ENCODE measurements around the gene SLC16A9.

The SLC16A9 gene

GRCh38 chr10:59627366-59628018 lies 82.2 kb downstream of the SLC16A9 start:
- no peak for DNase-seq (ENCODE audit: low read depth)

DNA sequence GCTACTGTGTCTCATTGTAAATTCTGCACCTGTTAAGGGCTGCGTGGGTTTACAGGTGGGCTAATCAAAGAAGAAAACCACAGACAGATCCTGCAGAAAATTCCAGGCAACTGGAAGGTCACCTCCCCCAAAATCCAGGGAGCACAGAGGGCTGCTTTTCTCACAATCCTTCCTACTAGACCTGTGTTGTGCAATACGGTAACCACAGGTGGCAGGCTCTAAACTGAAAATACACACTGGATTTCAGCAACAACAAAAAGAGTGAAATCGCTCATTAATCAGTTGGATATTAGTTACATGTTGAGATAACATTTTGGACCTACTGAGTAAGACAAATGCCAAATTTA lies 83.2 kb downstream of the SLC16A9 start:
- no peak for DNase-seq (ENCODE audit: low read depth)

DNA sequence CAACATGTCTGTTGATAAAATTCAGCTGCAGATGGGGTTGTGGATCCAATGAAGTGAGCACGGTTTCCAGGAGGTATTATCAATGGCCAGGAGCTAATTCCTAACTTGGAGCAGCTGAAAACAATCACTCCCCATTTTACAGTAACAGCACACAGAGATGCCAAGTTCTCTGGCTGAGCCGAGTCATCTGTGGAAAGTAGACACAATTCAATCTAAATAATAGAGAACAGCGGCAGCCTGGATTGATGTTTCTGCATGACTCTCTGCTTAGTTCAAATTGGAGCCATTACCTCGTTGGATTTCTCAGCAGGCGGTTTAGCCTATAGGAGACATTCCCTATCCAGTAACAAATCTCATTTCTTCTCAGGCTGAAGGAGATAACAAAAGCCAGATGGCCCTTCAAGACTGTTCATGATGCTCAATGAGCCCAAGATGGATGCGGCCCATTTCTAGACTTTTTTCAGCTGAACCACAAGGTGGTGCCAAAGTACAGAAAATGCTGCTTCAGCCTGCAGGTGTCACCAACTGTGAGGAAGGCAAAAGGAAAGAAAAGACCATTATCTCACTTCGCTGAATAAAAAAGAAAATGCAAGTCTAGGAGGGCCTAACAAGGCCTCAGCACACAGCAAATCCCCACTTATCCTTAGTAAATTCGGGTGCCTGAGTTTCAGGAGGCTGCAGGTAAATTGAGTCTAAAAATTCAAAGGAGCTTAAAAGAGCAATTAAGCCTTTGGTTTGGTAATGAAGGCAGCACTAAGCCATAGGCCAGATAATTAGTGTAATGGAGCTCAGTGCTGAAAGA lies 83.7 kb downstream of the SLC16A9 start:
- DNase-seq (ENCODE audit: low read depth) = no peak

DNA sequence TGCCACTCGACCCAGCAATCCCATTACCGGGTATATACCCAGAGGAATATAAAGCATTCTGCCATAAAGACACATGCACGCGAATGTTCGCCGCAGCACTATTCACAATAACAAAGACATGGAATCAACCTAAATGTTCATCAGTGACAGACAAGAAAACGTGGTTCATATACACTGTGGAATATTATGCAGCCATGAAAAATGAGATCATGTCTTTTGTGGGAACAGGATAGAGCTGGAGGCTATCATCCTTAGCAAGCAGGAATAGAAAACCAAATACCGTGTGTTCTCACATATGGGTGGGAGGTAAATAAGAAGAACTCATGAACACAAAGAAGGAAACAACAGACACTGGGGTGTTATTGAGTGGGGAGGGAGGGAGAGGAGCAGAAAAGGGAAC lies 84.7 kb downstream of the SLC16A9 start:
- no peak for DNase-seq (ENCODE audit: low read depth)

- no peak for DNase-seq (ENCODE audit: low read depth)
Observed at GRCh38 chr10:59624136-59624535, 85.5 kb downstream of the SLC16A9 start.

DNA sequence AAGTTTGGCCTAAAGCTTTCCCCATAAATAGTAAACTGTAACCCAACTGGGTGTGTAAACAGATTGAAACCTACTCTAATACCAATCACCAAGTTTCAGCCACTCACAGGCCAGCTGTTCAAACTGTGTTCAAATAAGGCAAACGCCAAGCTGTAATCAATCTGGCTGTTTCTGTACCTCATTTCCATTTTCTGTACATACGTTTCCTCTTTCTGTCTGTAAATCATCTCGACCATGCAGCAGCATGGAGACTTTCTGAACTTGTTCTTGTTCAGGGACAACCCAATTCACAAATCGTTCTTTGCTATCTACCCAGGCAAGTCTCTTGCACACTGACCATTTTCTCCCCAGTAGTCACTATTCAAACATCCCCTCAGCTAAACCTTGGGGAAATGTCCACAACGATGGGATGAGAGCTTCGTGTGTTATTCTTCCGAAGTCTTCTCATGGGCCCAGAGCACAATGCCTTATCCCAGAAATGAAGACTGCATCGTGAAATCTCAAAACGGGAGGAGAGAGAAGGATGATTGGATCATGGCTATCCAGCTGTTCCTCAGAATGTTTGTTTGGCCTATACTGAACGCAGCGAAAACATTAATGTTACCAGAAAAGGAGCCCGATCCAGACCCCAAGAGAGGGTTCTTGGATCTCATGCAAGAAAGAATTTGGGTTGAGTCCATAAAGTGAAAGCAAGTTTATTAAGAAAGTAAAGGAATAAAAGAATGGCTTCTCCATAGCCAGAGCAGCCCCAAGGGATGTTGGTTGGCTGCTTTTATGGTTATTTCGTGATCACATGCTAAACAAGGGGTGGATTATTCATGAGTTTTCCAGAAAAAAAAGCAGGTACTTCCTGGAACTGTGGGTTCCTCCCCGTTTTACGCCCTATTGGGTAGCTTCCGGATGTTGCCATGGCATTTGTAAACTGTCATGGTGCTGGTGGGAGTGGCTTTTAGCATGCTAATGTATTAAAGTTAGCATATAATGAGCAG lies 86.2 kb downstream of the SLC16A9 start:
- no peak for DNase-seq (ENCODE audit: low read depth)

DNA sequence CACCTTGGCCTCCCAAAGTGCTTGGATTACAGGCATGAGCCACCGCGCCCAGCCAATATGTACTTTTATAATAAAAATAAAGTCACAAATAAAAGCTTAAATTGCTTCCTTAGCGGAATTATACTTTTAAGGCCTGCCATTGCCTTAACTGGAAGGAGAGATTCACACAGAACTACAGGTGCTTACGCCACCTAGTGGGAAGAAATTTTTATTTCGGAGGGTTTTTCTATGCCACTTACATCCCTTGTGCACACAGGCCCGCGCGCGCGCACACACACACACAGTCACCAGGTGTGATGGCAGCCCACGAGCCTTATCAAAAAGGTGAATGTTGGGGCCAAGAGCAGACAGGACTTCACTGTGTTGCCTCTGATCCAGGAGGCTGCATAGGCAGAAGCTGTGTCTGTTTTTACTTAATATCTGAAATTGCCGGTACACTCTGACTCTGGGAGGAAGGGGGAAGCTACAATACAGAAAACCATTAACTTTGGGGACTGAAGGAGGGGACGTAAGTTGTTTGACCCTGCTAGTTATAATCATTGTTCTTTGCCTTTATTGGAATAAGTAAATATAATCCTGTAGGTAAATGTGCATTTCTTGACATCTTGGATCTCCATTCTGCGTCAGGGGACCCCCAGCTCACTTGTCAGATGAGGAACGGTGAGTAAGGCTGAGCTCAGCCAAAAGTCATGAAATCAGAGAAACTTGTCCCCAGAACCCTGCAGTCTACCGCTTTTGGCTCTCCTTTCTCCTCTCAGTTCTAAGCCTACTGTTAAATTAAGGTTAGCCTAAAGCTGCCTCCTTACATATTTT lies 87.1 kb downstream of the SLC16A9 start:
- DNase-seq (ENCODE audit: low read depth) = no peak

DNA sequence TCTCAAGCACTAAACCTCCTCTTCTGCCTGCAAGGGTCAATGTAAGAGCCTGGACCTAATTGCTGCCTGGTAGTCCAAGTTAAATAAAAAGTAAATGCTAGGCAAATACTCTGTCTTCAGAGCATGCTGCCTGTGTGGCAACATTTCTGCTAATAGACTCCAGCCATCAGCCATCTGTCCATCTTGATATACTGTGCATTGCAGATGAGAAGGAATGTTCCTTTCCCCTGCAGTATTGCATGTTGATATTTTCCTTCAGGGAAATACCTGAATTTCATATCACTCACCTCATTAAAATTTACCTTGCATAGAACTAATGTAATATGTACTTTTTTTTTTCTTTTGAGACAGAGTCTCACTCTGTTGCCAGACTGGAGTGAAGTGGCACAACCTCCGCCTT lies 87.9 kb downstream of the SLC16A9 start:
- DNase-seq (ENCODE audit: low read depth) = no peak

DNA sequence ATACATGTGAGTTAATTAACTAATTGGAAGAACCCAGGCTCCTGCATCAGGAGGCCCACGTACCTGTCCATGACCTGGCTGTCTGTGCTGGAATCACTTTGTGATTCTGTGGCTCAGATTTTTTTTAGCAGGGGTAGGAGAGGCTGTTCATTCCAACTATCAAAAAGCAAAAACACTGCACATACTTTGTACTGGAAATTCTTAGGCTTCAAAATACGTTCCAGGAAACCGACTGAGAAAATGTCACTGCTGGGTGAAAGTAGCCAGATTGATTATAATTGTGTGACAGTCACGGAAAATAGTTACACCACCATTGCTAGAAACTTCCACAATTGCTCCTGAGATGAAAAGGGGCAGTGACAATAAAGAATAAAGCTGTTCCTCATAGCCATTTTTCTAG lies 91.0 kb downstream of the SLC16A9 start:
- no peak for DNase-seq (ENCODE audit: low read depth)

DNA sequence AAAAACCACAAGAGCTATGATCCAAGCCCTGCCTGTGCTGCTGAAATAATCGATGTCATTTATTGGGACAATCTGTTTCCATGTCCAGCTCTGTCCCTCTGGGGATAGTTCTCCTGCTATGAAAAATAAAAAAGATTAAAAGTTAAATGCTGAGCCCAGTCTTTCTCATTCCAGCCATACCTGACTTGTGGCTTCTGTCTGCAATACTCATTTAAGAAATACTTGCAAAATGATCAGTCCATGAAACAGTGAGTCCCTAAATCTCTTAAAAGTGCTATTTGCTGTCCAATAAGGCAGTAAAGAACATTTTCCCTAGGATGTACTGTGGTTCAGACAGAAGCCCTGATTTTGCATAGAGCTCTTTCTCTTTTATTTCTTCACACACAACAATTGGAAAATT lies 91.7 kb downstream of the SLC16A9 start:
- no peak for DNase-seq (ENCODE audit: low read depth)

GRCh38 chr10:59611048-59611447 lies 98.6 kb downstream of the SLC16A9 start:
- no peak for DNase-seq (ENCODE audit: low read depth)

- no peak for DNase-seq (ENCODE audit: low read depth)
Observed at GRCh38 chr10:59607970-59608369, 101.7 kb downstream of the SLC16A9 start.

- no peak for DNase-seq (ENCODE audit: low read depth)
Observed at GRCh38 chr10:59606551-59606961, 103.1 kb downstream of the SLC16A9 start.

- no peak for DNase-seq (ENCODE audit: low read depth)
Observed at GRCh38 chr10:59601985-59602384, 107.7 kb downstream of the SLC16A9 start.

Measured in activated T-cell treated with anti-CD3 and anti-CD28 coated beads for 48 hours (primary cell).